ENCODE measurements around the gene SWAP70.
A peak's percentile ranks its signal among the peaks of the same experiment; 100 is the strongest.

SWAP70 gene

DNA sequence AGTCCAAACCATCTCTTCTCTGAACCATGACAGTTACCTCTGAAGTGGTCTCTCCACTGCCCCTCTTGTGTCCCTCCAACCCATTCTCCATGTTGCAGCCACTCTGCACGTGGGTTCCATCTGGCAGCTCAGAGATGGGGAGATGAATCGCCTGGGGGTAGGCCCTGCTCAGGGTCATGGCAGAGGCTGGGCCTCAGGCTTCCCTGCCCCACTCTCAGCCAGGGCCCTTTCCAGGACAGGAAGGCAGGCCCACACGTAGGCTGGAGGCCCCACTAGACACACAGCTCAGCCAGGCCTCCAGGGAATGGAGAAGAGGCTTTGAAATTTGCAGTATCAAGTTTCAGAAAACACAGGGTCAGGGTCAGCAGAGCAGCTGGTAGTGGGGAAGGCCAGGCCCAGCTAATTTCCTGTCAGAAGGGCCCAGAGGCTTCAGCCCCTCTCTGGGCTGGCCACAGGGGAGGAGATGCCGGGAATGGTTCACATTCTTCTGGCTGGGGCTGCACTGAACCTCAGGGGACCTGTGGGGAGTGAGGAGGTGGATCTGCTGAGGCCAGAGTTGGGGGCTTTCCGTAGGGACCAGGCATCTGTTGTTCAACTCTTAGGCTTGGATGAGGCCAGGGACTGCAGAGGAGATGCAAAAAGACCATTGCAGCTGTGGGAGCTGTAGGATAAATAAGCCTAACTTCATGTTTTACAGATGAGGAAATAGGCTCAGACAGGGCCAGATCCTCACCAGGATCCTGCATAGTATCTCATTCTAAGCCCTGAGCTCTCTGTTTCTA is 101.6 kb downstream of the SWAP70 start:
- DNase-seq (ENCODE audit: low read depth in 2 of 2): peak; percentile 97 to 98
- no peak overlapping the region for H3K4me3 ChIP-seq (replicated peaks in 1 of 2; ENCODE audit: low read depth in 2 of 2, low read length in 2 of 2)

GRCh38 chr11:9769621-9770020 is 105.7 kb downstream of the SWAP70 start:
- no peak for DNase-seq (ENCODE audit: low read depth in 2 of 2)
- no peak for TF ChIP-seq CTCF (IDR thresholded peaks at IDR 0.05; ENCODE audit: low read depth, low read length)
- no peak overlapping the region for H3K4me3 ChIP-seq (replicated peaks in 1 of 2; ENCODE audit: low read depth in 2 of 2, low read length in 2 of 2)

More for the DNA sequence above, 101.6 kb downstream of the SWAP70 start:
- no peak for TF ChIP-seq CTCF (IDR thresholded peaks at IDR 0.05; ENCODE audit: low read depth, low read length)

GRCh38 chr11:9771071-9771511 is 107.2 kb downstream of the SWAP70 start:
- DNase-seq (ENCODE audit: low read depth in 2 of 2): no peak
- TF ChIP-seq CTCF (IDR thresholded peaks at IDR 0.05; ENCODE audit: low read depth, low read length): no peak
- no peak overlapping the region for H3K4me3 ChIP-seq (replicated peaks in 1 of 2; ENCODE audit: low read depth in 2 of 2, low read length in 2 of 2)

DNA sequence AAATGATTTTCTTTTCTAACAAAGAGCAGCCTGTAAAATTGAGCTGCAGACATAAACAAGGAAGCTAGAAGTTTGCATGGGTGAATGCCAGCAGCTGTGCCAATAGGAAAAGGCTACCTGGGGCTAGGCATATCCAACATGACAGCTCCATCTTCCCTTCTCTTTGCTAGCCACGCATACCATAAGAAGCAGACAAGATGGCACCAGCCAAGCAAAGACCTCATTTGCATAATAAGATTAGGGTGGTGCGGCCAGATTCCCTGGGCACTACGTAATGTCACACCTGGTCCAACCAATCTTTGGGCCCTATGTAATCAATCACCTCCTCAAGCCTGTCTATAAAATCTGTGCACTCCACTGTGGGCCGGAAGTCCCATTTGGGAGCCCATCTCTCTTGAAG is 108.3 kb downstream of the SWAP70 start:
- TF ChIP-seq CTCF (IDR thresholded peaks at IDR 0.05; ENCODE audit: low read depth, low read length): no peak
- DNase-seq (ENCODE audit: low read depth in 2 of 2): no peak
- H3K4me3 ChIP-seq (replicated peaks in 1 of 2; ENCODE audit: low read depth in 2 of 2, low read length in 2 of 2): no peak overlapping the region

DNA sequence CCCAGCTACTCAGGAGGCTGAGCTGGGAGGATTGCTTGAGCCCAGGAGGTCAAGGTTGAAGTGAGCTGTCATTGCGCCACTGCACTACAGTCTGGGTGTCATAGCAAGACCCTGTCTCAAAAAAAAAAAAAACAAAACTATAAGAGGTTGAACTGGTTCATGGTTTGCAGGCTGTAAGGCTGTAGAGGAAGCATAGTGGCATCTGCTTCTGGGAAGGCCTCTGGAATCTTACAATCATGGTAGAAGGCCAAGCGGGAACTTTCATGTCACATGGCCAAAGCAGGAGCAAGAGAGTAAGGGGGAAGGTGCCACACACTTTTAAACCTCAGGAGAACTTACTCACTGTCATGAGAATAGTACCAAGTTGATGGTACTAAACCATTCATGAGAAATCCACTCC is 109.6 kb downstream of the SWAP70 start:
- DNase-seq (ENCODE audit: low read depth in 2 of 2): no peak
- H3K4me3 ChIP-seq (replicated peaks in 1 of 2; ENCODE audit: low read depth in 2 of 2, low read length in 2 of 2): no peak overlapping the region
- no peak for TF ChIP-seq CTCF (IDR thresholded peaks at IDR 0.05; ENCODE audit: low read depth, low read length)

DNA sequence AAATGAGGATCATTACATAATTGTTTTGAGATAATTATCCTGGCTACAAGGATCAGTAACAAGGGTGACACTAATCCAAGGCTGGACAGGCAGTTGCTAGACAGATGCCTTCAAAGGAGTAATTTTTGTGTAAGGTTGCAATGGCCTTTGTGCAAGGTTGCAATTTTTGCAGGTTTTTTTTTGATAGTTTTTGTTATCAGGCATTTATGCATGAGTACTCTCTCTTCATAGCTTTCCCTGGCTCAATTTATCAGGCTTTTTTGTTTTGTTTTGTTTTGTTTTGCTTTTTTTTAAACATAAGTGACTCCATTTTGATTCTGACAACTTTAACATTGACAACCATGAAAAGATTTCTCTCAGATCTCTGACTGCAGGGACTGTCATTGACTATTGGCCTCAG is 110.2 kb downstream of the SWAP70 start:
- no peak for DNase-seq (ENCODE audit: low read depth in 2 of 2)
- H3K4me3 ChIP-seq (replicated peaks in 1 of 2; ENCODE audit: low read depth in 2 of 2, low read length in 2 of 2): no peak overlapping the region
- TF ChIP-seq CTCF (IDR thresholded peaks at IDR 0.05; ENCODE audit: low read depth, low read length): no peak
